HG02943 (cell line): Measurements from ENCODE around the gene RAD51B.
A peak's percentile ranks its signal among the peaks of the same experiment; 100 is the strongest.
"Not testable (repeated sequence)": the region's sequence is repeated elsewhere in the genome, so short reads cannot be mapped to it uniquely, and the experiment has no call there.

Experiments
- ATAC-seq: cut with Tn5 transposase; IDR thresholded peaks from one replicate; pipeline ENCODE4 v1.9.1; 2021; ENCODE audit warnings: mild to moderate bottlenecking, low read depth, moderate library complexity; ENCODE audit not compliant: unreplicated experiment

The RAD51B gene

DNA sequence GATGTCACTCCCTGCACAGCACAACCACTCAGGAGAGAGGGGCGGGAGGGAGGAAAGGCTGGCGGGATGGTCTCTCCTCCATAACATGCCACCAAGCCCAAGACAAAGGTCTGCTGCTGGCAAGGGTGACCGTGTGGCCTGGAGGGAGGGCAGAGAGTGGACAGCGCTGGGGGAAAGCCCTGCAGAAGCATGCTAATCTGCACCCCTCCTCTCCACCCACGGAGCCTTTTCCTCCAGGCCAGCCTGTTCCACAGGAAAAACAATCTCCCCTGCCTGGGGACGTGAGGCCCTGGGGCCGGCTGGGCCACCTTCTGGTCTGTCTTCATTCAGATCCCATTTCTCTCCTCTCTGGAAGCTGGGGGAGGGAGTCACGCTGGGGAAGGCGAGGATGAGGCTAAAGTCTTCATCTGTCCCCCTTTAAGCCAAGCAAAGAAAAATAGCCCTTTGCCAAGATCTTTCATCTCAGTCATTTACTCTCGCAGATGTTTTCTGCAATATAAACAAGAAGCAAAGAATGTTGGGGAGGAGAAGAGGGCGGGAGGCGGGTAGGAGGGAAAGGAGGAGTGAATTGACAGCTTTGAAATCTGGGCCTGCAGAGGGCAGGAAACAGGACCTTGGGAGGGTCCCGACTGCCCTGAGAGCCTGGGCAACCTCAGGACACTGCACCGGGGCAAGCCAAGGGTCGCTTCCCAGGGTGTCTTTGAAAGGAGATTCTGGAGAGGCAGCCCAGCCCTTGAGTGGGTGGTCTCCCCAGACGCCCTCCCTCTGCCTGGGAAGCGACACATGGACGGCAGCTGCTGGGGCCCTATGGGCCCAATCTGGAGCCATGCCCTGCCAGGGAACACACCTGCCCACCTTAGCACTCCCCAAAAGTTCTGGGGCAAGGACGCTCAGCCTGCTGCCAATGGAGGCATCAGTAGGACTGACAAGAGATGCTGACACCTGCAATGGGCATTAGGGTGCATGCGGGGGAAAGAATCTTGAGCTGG, 839.7 kb downstream of the RAD51B start:
- ATAC-seq = no peak

DNA sequence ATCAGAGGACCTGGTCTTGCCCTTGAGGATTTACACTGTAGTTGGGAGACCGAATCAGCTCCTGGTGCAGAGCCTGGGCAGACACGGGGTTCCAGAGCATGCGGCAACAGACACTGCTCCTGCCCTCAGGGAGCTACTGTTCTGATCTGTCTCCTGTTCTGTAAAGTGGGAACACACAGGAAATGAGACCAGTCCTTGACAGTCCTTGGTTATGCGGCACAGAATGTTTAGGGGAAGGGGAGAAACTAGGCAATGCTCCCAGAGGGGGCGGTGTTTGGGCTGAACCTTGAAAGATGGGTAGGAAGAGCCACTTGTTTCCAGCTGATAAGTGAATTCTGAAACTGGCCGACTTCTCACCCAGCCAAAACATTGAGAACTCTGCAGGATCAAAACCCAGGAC, 840.9 kb downstream of the RAD51B start:
- no peak for ATAC-seq

GRCh38 chr14:68661226-68662225, 841.9 kb downstream of the RAD51B start:
- no peak for ATAC-seq

DNA sequence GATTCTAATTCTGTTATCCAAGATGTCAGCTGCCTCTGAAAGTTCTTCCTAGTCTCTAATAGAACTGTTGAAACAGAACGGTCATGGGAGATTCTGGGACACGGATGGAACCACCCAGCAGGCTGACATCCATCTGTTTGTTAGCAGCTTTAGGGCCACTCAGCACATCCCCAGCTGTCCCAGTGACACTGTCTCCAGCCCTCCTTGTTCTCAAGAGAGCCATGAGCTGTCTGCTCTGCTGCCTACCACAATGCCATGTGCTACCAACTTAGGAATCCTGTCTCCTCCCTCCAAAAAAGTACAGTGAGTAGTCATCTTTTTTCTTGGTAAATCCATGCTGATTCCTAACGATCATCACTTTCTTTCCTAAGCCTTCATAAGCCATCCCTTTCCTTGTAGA, 842.8 kb downstream of the RAD51B start:
- ATAC-seq = no peak

DNA sequence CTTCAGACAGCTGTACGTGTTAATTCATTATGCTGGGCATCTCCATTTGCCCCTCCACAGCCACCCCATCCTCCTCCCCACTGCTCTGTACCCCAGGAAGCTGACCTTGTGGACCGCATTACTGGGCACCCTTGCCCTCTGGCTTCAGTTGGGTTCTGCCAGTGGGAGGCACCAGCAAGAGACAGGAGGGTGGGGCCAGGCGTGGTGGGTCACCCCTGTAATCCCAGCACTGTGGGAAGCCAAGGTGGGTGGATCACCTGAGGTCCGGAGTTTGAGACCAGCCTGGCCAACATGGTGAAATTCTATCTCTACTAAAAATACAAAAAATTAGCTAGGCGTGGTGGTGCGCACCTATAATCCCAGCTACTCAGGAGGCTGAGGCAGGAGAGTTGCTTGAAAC, 843.2 kb downstream of the RAD51B start:
- not testable (repeated sequence) for ATAC-seq

DNA sequence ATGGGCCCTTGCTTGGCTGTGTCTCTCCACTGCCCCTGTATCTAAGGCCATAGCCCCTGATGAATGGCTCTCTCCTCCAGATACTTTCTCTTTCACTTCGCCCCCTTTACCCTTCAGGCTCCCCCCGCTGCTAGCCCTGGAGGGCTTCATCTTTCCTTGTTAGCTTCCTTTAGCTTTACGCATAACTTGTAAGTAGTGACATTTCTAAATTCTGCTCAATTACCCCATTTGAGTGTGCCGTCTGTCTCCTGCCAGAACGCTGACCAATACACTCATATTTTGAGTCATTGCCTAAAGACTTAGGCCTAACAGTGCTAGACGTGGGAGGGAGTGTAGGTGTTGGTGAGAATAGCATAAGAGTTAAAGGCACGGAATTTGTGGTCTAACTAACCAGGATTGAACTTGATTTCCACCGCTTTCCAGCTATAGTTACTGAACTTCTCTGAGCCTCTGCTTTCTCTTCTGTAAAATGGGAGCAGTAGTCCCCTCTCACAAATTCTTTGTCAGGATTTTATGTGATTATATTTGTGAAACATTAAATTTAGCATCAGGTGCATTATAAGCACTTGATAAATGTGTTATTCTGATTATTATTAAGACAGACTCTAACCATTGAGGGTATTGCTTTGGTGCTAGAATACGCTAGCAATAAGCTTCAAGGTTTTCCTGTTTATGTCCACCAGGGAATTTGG, 844.0 kb downstream of the RAD51B start:
- ATAC-seq = peak; percentile 51

DNA sequence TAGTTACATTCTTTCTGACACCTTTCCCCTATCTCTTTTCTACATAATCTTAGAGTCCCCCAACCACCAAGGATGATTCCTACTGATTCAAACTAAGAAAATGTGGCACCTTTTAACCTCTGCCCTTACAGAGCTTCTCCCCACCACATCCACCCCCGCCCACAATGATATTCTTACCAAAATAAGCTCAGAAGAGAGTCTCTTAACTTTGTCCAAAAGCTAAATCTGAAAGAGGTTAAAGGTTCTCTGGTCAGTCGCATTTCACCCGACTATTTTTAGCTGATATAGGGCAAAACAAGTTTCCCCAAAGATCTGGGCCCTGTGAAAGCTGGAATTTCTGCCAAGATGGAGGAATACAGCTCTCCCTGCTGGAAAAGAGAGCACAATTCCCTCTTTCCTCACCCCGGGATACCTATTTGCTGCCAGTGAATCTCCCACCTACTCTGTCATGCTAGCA, 844.7 kb downstream of the RAD51B start:
- no peak for ATAC-seq

DNA sequence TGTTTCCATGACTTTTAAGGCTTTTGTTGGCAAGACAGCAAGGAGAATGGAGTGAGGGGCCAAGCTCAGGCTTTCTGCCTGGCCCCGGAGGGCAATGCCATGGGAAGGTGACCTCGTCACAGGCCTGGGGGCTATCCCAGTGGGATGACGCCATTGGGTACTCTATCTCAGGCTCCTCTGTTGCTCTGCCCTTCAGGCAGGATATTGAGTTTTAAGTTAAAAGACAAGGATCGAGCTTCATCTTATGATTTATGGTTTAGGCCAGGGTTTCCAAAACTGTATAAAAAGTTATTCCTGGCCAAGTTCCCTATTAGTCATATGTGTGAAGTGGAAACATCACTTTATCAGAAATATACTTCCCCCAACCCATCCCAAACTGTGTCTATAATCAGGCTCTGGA, 845.6 kb downstream of the RAD51B start:
- ATAC-seq = no peak

GRCh38 chr14:68665792-68666204, 846.2 kb downstream of the RAD51B start:
- no peak for ATAC-seq

DNA sequence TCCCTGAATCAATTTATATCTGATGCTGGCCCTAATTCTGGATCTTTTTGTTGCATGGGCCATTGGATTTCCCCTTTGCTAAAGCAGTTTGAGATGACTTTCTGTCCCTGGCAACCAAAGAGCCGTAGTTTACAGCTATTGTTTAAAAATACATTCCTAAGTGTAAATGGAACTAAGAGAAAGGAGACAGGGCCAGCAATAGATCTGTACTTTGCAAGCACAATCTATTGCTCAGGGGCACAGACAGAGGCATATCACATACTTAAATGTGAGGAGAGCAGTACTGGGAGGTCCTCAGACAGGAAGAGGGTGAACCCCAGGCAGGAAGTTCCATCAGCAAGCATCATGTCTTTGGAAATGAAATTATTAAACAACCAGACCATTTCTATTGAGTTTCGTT, 846.7 kb downstream of the RAD51B start:
- no peak for ATAC-seq

GRCh38 chr14:68666899-68667298, 847.3 kb downstream of the RAD51B start:
- no peak for ATAC-seq

- ATAC-seq = no peak
These were observed 847.8 kb downstream of the RAD51B start for GRCh38 chr14:68667313-68667791.

GRCh38 chr14:68668028-68668427, 848.4 kb downstream of the RAD51B start:
- no peak for ATAC-seq

GRCh38 chr14:68668531-68668930, 849.0 kb downstream of the RAD51B start:
- ATAC-seq = no peak

DNA sequence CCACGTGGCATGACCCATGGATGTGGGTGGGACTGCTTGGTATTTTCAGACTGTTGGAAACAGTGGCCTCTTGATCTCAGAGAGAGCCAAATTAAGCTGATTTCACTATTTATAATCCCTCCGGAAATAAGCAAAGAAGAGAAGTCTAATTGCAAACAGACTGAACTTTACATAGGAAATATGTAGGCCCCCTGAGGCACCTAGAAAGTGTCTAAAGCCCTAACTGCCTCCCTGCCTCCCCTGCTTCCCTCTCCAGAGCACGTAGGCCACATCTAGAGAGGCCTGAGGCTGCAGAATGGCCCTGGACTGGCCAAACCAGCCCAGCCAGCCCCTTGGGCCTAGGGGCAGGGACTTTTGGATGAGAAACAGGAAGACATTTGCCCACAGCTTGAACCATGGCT, 849.5 kb downstream of the RAD51B start:
- ATAC-seq = no peak

- ATAC-seq = no peak
These were observed 850.2 kb downstream of the RAD51B start for GRCh38 chr14:68669603-68670358.

DNA sequence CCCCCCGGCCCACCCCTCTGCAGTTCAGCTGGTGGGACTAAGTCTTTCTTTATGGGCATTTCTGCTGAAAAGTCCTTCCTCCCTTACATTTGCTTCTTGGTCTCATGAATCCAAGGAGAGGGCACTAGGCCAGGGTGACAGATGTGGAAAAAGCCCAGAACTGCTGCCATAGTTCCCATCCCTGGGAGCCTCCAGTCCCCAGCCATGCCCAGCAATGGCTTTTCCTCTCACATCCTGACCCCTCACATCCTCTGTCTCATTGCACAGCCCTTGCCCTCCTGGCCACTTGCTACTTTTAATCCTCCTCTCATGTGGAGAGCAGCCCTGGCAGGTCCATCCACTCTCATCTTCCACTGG, 850.8 kb downstream of the RAD51B start:
- no peak for ATAC-seq

GRCh38 chr14:68671909-68672308, 852.3 kb downstream of the RAD51B start:
- ATAC-seq = no peak

DNA sequence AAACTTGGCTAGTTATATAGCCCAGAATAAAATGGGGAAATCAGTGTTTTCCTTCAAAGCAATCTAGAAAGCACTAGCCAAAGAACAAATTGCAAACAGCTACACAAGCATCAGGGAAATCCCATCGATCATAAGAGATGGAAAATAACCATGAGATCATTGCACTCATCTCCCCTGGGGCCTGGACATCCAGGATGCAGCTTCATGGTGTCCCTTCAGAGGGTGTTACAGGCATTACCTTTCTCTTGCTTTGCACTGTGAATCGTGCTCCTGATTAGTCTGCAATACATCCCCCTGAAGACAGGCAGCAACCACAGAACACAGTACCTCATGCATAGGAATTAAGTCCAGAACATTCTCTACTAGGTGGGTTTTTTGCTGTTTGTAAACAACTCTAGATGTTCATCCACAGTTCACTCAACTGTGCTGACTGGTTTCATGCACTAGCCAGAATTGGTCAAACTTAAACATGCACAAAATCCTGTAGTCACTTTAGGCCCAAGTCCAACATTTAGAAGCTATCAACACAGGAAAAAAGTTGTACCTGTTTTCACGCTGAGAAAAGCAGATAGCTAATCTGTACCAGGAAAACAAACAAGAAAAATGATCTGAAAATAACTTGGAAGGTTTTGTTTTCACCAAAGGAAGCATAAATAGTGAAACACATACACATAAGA, 853.2 kb downstream of the RAD51B start:
- no peak for ATAC-seq
